Caki2 (cell line): ENCODE results near the gene C20orf144. TPM values are rescaled to one million over a fixed set of nuclear protein-coding genes. Genes with fewer than 3 reads are reported as not detected.

Experiments used
- DNase-seq: peaks from one replicate; pipeline ENCODE4 v3.0.0-alpha.2; 2015; ENCODE audit warnings: low read depth
- in situ Hi-C: cut with HindIII; loops from 2 replicates; pipeline ENCODE4 v1.10.0; 2016; ENCODE audit warnings: low sequenced_read_pairs, low pct_unique_long_range_greater_than_20kb, mixed read lengths
- total RNA-seq: library from RNA; depleted of rRNA; stranded (reverse); fragments of >200 nt; shearing (Covaris generic); gene quantifications from 2 replicates; pipeline ENCODE4 v1.2.3, GENCODE V29; 2014; ENCODE audit warnings: low replicate concordance

Gene C20orf144
- total RNA-seq, 1 experiment from 2014 or later, result 0.44 TPM

DNA sequence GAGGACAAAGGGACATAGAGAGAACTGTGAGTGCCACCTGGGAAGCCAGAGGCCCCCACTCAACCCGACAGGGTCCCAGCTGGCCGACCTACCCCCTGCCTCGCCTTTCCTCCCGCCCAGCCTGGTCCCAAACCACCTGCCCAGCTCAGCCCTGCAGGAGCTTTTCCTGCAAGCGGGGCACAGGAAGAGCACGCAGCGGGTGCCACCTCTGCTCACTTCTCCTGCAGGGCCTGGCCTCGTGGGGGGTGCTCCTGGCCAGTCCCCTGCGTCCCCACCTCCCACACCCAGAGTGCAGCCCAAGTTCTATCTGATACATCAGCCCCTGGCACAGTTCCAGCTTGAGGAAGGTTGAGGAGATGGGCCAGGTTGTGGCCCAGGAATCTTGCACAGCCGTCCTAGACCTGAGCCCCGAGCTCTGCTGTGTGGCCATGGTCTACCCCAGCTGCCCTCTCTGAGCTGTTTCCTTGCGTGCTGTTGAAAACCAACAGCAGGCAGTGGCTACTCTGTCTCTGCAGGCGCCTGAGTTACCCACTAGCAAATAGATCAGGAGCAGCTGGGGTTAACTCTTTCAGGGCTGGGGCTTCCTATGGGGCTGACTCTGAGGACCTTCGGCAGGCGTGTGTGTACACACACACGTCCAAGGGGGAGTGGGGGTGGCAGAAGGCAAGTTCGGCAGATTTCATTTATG lies 10.4 kb downstream of the C20orf144 start:
- in situ Hi-C loops, result no loop called here
- DNase-seq, result no peak

DNA sequence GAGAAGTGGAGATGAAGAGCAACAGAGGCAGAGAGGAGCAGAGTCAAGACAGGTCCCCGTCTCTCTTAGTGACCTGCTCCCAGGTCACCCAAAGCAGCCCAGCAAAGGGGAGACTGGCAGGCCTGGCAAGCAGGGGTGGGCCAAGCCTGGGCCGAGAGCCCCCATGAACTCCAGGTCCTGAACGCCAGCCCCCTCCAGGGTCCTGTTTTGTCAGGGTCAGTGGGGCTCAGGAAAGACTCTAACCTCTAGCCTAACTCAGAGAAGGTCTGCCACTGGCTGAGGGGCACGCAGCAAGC lies 10.9 kb downstream of the C20orf144 start:
- DNase-seq, result no peak
- in situ Hi-C loops, result no loop called here

DNA sequence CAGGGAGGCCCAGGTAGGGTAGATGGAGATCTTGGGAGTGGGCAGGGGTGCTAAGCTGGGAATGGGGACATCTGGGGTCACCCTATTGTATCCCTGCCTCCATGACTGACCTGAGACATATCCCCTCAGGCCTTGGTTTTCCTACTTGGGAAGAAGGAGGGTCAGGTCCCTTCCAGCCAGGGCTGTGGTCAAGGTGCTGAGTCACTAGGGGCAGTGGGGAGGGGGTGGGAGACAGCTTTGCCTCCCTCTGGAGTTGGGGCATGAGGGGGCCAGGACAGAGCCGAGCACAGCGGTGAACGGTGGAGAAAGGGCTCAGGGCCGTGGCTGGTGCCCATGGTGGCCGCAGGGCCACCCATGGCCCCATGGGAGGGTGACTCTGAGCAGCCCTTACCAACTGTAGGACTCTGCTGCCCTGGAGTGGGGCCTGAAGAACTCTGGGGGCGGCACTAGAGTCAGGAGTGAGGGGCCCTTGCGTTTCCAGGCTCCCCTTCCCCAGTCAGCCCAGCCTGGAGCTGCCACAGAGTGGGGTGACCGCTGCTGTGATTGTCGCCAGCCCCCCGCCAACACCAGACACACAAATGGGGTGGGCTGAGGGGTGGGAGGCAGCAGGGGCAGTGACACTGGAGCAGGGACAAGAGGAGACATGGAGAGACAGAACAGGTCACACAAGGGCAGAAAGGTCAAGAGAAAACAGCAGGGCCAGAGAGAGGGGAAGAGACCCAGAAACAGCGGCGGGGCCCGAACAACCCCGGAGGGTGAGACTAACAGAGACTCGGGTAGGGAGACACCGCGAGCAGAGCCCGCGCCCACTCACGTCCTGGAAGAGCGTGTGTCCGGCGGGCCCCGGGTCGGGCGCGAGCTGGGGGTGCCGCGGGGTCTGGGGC lies 11.5 kb downstream of the C20orf144 start:
- no peak for DNase-seq
- in situ Hi-C loops, result no loop called here

- DNase-seq, result peak; percentile 69
- in situ Hi-C loops, result no loop called here
These were observed 12.4 kb downstream of the C20orf144 start, which contains the start of gene NECAB3 for GRCh38 chr20:33674294-33675135. Gene NECAB3, minus strand, starts transcription at chr20:33674428. Its CDS starts 76 bp downstream, at chr20:33674352.

DNA sequence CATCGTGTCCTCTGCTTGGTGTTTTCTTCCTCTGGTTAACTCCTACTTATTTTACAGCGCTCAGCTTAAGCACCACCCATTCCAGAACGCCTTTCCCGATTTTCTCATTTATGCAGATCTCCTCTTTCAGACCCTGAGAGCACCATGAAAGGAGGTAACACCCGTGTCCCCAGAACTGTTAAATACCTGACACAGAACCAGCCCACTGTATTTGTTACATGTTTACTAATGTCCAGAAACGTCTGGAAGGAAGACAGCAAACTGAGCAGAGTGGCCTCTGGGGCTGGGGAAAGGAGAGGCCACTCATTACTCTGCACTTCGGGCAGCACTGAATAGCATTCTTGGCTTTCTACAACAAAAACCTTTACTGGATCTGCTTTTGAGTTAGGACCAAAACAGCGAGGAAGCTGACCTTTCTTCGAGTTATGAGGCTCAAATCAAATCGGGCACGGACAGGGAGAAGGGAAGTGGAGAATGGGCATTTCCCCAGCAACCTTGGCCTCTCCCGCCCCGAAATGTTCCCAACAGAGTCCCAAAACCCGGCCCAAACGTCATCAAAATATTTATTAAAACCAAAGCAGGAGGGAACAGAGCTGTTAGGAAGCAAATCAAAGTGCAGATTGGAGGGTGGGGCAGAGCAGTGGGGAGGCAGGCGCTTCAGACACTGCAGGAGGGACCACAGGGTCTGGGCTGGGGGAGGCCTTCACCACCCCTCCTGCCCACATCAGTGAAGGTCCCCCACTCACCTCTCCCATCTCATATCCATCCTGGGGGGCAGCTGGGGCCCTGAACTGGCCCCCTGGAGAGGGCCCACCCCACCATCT lies 13.2 kb downstream of the C20orf144 start:
- DNase-seq, result no peak
- in situ Hi-C loops, result no loop called here

- no peak for DNase-seq
- in situ Hi-C loops, result no loop called here
These were observed 14.0 kb downstream of the C20orf144 start for GRCh38 chr20:33676121-33676520.

GRCh38 chr20:33676652-33677645 lies 14.8 kb downstream of the C20orf144 start:
- DNase-seq, result no peak
- in situ Hi-C loops, result no loop called here

GRCh38 chr20:33677991-33678702 lies 16.0 kb downstream of the C20orf144 start:
- in situ Hi-C loops, result no loop called here

GRCh38 chr20:33679758-33680485 lies 17.8 kb downstream of the C20orf144 start:
- no peak for DNase-seq
- in situ Hi-C loops, result no loop called here

More at GRCh38 chr20:33677991-33678702, 16.0 kb downstream of the C20orf144 start:
- no peak for DNase-seq

DNA sequence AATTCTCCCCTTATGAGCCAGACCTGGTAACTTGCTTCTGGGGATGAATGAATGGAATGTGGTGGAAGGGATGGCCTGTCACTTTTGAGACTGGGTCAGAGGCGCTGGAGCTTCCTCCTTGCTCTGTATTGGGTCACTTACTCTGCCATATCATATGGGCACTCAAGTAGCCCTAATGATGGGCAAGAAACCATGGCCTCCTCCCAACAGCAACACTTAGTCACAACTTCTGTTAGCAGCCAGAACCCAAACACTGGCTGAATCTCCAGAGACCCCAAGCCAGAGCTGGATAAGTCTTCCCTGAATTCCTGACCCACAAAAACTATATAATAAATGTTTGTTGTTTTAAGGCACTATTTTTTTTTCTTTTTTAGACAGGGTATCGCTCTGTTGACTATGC lies 18.6 kb downstream of the C20orf144 start:
- in situ Hi-C loops, result no loop called here

DNA sequence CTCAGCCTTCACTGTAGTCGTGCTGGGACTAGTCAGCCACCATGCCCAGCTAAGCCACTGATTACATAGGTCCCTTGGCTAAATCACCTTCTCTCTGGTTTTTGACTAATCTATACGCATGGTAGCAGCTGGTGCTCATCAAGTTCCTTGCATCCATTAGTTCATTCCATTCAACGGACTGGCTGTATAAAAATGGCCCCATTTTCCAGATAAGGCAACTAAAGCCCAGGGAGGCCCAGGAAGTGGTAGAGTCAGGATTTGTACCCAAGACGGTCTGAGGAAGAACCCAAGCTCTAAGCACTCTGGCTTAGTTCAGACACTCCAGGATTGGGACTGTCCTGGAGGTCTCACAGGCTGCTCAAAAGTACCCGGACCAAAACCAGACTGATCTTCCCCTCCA lies 19.2 kb downstream of the C20orf144 start:
- DNase-seq, result no peak
- in situ Hi-C loops, result no loop called here

More for the DNA sequence above, 18.6 kb downstream of the C20orf144 start:
- no peak for DNase-seq

- DNase-seq, result no peak
- in situ Hi-C loops, result no loop called here
These were observed 19.7 kb downstream of the C20orf144 start for GRCh38 chr20:33681728-33682353.

DNA sequence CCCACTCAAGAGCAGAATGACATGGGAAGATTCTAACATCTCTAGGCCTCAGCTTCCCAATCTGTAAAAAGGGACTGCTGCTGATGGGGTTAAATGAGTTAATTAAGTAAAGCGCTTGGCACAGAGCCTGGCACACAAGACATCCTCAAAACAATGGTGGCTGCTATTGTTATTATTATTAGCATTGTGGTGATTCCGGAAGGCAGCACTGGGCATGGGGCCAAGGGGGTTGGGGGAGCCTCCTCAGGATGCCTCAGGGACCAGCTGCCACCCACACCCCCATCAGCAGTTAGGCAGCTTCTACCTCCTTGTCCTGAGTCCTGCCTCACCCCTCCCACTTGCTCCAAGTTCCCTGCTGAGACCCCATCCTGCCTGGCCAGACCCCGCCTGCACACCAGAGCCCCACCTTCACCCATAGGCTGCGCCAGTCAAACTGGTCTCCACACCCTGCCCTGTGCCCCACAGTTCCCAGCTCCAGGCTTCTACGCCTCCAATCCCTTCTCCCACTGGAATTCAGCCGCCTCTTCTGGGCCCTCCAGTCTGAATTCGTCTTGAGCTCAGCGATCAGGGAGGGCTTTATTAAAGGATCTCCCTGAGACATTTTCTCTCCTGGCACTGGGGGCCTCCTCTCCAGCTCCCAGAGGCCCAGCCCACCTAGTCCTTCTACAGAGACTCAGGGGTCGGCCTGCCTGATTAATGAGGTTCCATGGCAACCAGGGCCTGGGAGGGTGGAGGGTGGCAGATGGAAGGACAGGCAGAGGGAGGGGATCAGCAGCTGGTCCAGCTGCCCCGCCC lies 22.6 kb downstream of the C20orf144 start:
- DNase-seq, result no peak
- in situ Hi-C loops, result no loop called here

DNA sequence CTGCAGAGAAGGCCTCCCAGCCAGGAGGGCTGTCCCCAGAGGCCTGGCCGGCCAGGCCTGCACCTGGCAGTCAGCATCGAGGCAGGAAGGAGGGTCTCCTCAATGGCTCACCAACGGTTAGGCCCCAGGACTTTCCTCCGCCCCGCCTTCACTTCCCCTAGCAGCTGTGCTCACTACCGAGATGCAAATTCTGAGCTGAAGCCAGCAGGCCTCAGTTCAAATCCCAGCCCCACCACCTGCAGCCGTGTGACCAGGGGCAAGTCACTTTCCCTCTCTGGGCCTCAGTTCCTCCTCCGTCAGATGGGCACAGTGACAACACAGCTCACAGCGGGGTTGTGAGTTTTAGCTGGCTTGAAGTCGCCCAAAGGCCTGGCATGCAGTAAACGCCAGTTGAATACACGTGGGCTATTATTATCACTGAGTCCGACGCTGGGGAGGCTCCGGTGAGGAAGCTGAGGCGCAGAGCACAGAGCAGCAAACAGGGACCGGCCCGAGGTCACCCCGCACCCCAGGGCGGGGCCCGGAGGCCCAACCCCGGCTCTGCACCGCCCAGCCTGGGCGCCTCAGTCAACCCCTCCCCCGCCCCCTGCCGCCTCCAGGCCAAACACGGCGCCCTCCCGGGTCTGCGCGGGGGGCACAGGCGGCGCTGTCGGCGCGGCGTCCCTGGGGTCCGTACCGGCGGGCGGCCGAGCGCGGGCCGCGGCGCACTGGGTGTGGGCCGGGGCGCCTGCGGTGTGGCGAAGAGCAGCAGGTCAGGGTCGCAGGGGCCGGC lies 23.4 kb downstream of the C20orf144 start:
- in situ Hi-C loops, result no loop called here
- peak; percentile 31 for DNase-seq
